Nucleus accumbens (tissue), 56 donors: ENCODE data around the gene PRR5L.

ENCODE experiments used
- DNase-seq, 56 donors: peaks; one replicate each; lab custom pipeline; 2025; lab: John Stamatoyannopoulos, UW

The PRR5L gene

DNA sequence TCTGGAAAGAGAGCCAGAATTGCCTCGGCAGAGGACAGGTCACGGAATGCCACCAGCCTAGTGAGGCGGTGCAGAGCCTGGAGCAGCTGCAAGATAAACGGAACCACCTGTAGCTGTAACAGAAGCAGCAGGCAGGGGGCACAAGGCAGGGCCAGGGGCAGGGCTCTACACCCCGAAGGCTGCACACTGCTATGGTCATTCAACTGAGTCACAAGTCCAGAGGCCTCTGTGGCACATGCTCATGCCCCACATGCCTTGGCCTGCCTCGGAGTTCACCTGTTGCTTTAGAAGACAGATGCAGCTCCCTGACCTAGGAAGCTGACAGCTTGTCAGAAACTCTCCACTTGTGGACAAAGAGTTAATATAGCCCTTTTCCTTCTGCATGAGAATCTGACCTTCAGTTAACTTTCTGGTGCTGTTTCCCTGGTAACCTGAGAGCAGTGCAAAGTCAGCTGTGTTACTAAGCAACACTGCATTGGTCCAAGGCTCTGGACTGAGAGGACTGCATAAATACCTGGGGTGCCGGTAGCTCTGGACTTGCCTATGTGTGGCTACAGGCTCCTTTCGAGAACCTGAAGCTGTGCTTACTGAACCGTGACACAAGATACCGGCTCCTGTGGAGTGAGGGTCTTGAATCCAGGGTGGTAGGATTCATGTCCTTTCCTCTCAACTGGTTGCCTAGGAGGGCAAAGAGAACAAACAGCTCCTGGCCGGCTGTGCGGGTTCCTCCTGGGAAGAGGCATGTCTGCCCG, 17.4 kb upstream of the PRR5L start:
- DNase-seq = peak in 5 of 56 donors; percentile 18 to 49 (median 21)

DNA sequence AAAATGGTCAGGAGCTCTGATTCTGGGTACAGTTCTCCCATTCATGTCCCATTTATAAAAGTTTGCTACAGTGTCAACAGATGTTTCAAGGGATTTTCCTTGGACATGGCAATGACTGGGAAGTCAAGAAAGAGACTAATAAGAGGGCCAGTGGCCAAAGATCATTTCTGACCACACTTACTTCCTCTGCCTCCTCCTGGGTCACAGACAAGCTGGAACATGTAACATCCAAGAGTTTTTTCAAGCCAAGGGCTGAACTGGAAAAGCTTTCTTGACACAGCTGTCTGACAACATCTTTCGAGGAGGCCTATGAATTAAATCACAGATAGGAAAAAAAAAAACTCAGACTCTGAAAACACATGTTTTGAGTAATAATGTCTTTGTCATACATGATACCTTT, 15.6 kb upstream of the PRR5L start:
- DNase-seq = no peak

DNA sequence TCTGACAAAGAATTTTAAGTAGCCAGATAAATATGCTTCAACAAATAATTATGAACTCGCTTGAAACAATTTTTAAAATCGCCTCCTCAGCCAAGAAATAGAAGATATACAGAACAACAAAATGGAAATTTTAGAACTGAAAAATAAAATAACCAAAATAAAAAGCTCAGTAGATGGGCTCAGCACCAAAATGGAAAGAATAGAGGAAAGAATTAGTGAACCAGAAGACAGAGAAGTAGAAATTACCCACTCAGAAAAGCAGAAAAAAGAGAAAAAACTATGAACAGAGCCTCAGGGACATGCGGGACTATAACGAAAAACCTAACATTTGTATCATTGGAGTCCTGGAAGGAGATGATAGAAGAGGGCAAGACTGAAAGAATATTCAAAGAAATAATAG, 14.2 kb upstream of the PRR5L start:
- DNase-seq = no peak

DNA sequence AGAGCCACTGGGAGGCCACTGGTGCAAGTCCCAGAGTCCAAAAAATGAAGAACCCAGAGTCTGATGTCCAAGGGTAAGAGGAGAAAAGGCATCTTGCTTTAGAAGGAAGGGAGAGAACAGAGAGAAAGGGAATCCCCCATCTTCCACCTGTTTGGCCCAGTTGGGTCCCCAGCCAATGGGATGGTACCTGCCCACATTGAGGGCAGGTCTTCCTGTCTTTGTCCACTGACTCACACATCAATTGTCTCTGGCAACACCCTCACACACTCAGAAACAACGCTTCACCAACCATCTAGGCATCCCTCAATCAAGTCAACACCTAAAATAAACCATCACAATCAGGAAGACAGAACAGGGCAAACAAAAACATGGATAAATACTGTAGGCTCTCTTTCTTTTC, 13.2 kb upstream of the PRR5L start:
- DNase-seq = no peak

DNA sequence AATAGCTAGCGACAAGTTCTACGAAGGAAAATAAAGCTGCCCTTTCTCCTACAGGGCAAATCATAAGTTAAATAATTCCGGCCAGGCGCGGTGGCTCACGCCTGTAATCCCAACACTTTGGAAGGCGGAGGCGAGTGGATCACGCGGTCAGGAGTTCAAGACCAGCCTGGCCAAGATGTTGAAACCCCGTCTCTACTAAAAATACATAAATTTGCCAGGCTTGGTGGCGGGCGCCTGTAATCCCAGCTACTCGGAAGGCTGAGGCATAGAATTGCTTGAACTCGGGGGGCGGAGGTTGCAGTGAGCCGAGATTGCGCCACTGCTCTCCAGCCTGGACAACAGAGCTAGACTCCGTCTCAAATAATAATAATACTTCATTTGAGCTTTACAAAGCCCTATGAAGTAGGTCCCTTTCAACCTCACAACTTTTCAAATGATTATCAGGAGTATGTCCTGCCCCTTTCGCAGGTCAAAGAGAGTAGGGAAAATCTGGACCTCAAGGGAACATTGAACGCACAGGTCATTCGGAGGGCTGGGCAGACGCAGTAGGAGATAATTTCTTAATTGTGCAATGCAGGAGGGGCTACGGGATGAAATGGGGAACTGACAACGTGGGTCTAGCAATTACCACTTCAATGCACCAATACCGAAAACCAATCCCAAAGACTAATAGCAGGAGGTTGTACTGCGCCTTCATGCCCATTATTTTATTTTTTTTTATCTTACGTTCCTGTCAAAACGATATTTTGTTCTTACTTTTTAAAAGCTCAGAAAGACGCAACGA, 7.5 kb upstream of the PRR5L start:
- no peak for DNase-seq

DNA sequence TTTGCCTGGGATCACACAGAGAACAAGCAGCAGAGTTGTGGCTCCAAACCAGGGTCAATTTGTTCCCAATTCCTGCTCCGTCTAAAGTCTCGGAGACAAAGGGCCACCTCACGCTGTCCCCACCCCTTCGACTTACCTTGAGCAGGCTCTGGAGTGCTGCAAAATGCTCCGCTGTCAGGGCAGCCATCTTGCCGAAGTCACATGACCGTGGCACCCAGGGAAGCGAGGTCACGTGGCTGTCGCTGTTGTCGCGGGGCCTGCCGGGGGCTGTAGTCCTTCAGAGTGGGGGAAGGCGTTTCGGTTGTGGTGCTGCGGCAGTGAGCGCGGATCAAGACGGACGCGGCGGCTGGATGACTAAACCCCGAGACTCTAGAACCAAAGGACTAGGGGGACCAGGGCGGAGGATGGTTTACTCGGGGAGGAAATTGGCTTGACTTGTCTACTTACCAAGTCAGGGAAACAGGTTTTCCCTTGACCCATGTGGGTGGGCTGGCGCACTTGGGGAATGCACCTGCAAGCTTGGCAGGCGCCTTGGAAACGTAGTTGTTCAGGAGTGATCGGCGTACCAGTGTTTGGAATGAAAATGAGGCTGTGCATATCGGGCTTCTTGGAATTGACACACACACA, 6.7 kb upstream of the PRR5L start, which contains the start of gene COMMD9:
COMMD9 (minus strand) TSS at position 199 of the 627 bp plus-strand sequence; CDS start at position 187, 12 bp downstream.
- DNase-seq = peak; percentile 36 to 98 (median 94)

DNA sequence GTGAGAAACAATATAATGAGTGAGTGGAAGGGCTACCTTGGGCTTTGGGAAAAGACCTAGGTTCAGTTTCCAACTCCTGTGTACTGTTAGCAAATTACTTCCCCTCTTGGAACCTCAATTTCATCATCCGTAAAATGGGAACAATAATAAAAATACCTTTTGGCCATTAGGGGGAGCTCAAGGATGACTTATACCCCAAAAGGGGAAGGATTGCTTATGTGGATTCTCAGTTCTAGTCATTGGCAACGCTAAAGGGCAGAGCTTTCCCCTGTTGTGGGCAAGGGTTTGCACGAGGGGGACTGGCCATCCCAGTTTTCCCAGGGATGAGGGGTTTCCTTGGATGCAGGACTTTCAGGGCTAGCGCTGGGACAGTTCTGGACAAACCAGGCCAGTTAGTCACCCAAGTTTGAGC, 3.8 kb upstream of the PRR5L start:
- DNase-seq = peak in 2 of 56 donors; percentile 15 to 24

DNA sequence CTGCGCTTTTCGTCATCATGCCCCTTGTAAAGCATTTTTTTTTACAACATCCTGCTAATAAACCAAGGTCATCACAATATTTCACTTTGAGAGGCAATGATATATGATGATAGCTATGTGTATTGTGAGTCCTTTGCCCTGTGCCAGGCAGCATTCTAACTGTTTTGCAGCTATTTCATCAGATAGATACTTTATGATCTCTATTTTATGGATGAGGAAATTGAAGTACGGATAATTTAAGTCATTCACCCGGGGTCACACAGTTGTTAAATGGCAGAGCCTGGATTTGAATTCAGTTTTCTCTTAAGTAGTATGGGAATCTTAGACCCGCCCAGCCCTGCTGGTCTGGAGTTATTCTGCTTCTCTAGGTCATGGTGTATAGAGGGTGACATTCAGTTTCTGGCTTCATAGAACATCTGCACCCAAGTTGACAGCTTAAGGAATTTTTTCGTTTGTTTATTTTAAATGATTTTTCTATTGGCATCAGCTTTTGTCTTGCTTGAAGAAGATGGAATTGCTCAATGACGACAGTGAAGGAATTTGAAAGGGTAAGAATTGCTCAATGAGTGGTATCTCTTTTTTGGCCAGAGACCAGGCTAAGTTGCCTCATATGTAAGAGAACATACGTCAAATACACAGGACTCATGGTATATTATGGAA, 926 bp downstream of the PRR5L start:
- DNase-seq = no peak

DNA sequence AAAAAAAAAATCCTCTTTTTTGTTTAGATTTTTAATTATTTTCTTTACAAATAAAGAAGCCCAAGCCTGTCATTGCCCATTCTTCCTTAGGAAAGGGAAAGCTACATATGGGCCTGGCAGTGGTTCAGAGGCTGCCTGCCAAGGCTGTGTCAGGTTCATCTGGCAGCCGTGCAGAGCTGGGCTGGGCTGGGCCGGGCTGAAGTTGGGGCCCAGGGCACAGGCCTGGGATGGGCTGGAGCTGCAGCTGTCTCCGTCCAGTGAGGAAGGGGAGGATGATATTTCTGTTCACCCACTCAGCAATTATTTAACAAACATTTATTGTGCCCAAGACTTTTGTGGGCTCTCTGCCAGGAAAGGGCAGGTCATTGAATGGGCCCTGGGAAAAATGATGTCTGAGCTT, 4.6 kb downstream of the PRR5L start:
- DNase-seq = peak in 38 of 56 donors; percentile 20 to 74 (median 46)

DNA sequence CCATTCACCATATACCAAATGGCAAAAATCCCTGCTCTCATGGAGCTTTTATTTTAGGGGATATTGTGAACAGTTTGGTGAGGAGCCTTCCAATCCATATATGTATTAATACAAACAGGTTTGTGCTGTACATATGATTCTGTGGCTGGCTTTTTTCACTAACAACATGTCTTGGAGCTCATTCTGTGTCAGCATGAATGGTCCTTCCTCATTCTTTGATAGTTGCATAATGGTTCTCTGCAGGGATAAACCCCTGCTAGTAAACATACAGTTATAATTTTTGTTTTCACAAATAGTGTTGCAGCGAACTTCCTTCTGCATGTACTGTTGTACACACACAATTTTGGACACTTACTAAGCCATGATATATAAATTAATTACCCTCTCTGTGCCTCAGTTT, 8.3 kb downstream of the PRR5L start:
- DNase-seq = no peak

DNA sequence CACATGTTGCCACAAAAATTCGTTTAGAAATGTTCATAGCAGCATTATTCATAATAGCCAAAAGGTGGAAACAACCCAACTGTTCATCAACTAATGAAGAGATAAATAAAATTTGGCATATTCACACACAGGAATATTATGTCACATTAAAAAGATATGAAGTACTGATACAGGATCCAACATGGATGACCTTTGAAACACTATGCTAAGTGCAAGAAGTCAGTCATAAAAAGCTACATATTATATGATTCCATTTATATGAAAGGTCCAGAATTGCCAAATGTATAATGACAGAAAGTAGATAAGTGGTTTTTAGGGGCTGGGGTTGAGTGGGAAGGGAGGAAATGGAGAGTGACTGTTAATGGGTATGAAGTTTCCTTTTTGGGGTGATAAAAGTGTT, 9.0 kb downstream of the PRR5L start:
- DNase-seq = no peak

DNA sequence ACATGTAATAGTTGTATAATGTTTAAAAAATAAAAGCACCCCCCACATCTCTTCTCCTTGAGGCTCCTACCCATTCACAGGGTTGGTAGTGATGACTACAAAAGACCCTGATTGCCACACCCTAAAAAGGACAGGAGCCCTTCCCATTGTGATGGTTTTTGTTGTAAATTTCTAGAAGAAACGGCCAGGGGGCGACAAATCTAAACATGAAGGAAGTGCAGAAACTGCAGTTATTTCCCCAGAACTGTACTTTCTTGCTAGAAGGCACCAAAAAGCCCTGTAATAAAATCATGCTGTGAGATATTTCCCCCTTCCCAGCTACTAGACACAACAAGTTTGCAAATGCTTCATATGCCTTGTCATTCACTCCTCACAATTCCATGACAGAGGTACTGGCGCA, 10.8 kb downstream of the PRR5L start:
- no peak for DNase-seq

DNA sequence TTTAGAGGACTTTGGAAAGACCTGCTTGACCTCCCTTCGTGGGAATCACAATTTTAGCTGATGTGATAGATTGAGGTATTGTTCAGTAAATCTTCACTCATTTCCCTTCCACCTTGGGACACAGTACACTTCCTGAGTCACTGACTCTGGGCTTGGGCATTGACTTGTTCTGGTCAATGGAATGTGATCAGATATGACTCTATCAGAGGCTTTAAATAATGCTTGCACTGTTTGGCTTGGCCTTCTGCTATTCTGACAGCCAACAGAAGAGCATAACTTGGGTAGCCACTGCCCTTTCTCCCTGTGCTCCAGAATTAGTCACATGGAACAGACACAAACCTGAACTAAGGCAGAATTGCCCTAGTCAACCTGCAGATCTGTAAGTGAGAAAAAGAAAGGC, 12.5 kb downstream of the PRR5L start:
- no peak for DNase-seq

DNA sequence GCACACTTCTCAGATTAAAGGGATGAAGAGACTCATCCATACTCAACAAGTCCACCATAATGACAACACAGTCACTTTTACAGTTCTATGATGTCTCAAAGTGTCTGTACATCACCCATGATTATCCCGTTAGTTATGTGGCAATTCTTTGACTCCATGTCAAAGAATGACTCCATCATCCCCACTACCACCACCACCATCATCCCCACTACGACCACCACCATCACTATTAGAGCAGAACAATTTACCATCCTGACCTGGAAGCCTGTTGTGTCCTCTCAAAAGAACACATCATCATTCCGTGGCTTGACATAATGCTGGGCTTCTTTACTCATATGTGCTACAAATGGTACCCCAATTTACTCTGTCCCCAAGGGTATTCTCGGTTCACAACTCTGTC, 13.7 kb downstream of the PRR5L start:
- DNase-seq = peak in 1 of 56 donors; percentile 3

DNA sequence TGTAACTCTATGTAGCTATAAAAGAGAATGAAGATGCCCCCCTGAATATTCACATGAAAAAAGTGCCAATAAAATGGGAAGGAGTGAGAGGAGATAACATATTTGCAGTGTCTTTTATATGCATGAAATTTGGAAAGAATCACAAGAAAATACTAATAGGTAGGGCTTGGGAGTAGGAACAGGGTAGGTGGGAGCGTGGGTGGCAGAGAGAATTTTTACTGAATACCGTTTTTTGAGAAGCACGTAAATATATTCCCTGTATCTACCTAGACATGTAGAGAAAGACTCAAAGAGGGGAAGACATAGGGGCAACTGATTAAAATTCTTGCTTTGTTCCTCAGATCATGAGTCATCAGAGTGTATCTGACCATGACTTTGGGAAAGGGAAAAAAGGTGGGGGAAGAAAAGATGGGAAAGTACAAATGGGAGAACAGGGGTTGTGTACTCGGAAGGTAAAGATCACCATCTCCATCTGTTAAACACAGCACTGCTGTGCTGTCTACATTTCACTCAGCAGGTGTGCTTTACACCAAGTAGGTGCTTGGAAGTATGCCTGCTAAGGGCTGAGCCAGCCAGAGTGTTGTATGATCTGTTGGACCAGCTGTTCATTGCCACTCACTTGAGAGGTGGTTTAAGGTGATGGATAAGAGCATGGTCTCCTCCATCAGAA, 16.0 kb downstream of the PRR5L start:
- DNase-seq = peak in 7 of 56 donors; percentile 10 to 48 (median 28)

DNA sequence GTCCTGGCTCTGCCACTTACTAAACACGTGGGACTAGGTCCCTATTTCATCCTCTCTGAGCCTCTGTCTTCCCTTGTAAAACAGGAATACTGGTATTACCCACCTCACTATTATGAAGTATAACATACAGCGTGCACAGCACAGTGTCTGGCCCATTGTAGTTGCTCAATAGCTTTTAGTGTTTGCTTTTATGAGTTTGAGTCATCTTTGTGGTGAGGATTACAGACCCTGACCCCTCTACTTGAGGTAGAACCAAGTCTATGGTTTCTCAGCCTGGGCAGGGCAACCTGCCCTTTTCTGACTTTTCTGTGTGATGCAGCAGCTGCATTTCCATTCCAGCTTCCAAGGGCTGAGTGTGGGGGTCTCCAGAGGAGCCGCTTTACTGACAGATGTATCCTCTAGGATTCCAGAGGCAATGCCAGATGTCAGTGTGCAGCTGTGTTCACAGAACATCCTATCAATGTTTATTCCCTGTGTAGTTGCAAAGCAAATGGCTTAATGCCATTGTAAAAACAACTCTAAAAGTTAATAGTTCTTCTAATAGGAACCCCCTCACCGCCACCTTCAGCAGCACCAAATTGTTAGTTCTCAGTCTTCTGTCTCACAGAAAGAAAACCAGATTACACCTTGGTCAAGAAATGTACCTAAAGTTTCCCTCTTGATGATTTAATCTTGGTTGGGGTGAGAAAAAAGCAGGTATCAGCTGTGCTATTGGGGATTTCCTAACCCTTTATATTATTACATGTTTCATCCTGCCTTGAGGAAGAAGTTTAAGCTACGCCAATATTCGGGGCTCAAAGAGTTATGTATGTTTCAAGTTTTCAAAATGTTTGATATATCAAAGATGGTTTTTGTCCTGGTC, 16.8 kb downstream of the PRR5L start:
- DNase-seq = no peak

DNA sequence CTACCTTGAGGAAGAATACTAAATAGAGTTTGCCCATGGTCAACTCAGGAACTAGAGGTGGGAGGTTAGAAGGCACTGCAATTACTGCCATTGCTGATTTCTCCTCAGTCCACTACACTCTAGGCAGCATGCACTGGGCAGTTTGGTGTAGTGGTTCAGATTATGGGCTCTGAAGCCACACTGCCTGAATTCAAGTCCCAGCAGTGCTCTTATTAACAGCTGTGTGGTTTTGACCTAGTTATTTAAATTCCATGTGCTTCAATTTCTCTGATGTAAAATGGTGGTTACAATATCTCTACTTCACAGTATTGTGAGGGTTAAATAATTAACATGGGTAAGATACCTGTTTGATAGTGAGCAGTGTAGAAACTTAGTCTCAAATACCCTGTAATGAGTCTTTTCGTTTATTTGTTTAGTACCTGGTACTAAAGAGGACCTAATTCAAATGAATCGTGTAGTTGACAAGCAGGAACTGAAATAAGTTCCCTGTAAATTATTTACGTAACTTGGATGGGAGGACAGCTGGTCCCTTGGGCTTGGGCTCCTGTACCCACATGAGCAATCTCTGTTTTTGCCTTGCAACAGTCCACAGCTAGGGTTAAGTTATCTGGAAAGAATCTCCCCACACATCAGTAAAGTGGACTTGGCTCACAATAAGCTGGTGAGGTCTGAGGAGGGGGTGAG, 17.8 kb downstream of the PRR5L start:
- no peak for DNase-seq

DNA sequence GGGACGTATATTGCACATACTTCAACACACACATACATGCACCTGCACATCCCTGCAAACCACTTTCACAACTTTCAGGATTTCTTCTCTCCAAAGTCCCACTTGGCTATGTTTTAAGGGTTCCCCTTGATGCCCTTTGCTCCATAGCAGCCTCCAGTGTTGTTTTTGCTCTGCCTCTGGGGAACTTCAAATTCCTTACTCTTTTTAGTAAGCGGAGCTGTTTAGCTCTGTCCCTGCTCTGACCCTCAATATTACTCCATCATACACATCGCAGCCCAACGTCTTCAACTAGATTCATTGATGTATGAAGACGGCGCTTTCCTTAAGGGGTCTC, 18.3 kb downstream of the PRR5L start:
- no peak for DNase-seq

DNA sequence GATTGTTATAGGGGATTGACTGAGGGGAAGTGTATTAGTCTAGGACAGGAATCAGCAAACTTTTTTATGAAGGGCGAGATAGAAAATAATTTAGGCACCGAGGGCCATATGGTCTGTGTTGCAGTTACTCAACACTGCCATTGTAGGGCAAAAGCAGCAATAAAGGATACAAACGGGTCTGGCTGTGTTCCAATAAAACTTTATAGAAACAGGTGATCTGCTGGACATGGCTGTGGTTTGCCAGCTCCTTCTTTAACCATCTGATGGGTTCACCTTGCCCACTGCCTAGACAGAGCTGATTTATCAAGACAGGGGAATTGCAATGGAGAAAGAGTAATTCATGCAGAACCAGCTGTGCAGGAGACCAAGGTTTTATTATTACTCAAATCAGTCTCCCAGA, 20.0 kb downstream of the PRR5L start:
- no peak for DNase-seq
